SK-N-SH (cell line): ENCODE results near the gene SH2B3.

ENCODE experiments used
- ELF1 ChIP-seq: IDR thresholded peaks from 2 replicates; pipeline ENCODE4 v1.4.0; 2012
- JUND ChIP-seq: IDR thresholded peaks from 2 replicates; pipeline ENCODE4 v1.4.0; 2012
- MEF2A ChIP-seq: IDR thresholded peaks from 2 replicates; pipeline ENCODE4 v1.4.0; 2012; ENCODE audit warnings: low read depth, borderline replicate concordance
- TAF1 ChIP-seq: IDR thresholded peaks from 2 replicates; pipeline ENCODE4 v1.6.1; 2012; ENCODE audit warnings: low read depth, mild to moderate bottlenecking, low read length, moderate library complexity, borderline replicate concordance
- YY1 ChIP-seq: IDR thresholded peaks from 2 replicates; pipeline ENCODE4 v1.4.0; 2012; ENCODE audit warnings: low read depth, mild to moderate bottlenecking
- TF ChIP-seq, protein P1 (sequence below): fragments of 200-600 bp; sonication (generic); IDR thresholded peaks from 2 replicates; pipeline ENCODE4 v1.6.1; 2017; ENCODE audit warnings: antibody characterized with exemption, mild to moderate bottlenecking, moderate library complexity
- TF ChIP-seq, protein P2 (sequence below): IDR thresholded peaks from 2 replicates; pipeline ENCODE4 v1.4.0; 2012; ENCODE audit warnings: low read depth

DNA sequence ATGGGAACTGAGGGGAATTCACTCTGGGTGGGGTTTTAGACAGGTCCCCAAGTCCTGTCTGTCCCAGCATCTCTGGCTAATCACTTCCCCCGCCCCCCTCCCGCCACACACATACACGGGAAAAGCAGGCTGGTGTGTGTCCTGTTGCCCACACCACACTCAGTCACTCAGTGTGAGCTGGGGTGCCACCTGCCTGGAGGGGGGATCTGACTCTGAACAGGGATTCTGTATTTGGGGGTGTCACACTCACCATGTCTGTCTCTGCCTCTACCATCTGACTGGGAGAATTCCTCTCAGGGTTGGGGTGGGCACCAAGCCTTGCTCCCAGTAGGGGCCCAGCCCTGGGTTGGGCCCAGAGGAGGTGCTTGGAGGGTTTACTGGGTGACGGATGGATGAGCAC lies 31.1 kb downstream of the SH2B3 start:
- TF ChIP-seq, protein P1, sequence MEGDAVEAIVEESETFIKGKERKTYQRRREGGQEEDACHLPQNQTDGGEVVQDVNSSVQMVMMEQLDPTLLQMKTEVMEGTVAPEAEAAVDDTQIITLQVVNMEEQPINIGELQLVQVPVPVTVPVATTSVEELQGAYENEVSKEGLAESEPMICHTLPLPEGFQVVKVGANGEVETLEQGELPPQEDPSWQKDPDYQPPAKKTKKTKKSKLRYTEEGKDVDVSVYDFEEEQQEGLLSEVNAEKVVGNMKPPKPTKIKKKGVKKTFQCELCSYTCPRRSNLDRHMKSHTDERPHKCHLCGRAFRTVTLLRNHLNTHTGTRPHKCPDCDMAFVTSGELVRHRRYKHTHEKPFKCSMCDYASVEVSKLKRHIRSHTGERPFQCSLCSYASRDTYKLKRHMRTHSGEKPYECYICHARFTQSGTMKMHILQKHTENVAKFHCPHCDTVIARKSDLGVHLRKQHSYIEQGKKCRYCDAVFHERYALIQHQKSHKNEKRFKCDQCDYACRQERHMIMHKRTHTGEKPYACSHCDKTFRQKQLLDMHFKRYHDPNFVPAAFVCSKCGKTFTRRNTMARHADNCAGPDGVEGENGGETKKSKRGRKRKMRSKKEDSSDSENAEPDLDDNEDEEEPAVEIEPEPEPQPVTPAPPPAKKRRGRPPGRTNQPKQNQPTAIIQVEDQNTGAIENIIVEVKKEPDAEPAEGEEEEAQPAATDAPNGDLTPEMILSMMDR = no peak
- no peak for TF ChIP-seq MEF2A
- TF ChIP-seq YY1 = no peak
- no peak for TF ChIP-seq ELF1
- no peak for TF ChIP-seq TAF1
- TF ChIP-seq JUND = no peak
- TF ChIP-seq, protein P2, sequence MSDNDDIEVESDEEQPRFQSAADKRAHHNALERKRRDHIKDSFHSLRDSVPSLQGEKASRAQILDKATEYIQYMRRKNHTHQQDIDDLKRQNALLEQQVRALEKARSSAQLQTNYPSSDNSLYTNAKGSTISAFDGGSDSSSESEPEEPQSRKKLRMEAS = no peak
